Stimulated activated CD4-positive, alpha-beta T cell treated with anti-CD3 and anti-CD28 coated beads, Interleukin-12 subunit alpha, Interleukin-12 subunit beta, amount 100 ng/mL, for 4 hours (primary cell): Measurements from ENCODE around the gene JAKMIP1.
"Not testable (repeated sequence)": the region's sequence is repeated elsewhere in the genome, so short reads cannot be mapped to it uniquely, and the experiment has no call there.

ENCODE experiments used
- DNase-seq: peaks from one replicate; pipeline ENCODE4 v3.0.0-alpha.2; 2020

JAKMIP1 gene

DNA sequence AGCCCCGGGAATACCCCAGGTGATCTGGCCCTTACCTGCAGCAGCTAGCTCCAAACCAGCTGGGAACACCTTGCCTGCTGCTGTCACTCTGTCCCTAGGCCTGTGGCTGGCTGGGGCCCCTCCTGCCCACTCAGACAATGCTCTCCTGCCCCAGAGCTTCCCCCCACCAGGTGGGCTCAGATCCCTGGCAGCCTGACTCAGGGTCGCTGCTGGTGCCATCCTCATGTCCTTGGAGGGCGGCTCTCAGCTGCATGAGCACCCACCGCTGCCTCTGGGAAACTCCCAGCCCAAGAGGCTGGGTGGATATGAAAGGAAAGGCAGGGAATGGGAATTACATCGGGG, 197.9 kb downstream of the JAKMIP1 start:
- DNase-seq, result no peak

DNA sequence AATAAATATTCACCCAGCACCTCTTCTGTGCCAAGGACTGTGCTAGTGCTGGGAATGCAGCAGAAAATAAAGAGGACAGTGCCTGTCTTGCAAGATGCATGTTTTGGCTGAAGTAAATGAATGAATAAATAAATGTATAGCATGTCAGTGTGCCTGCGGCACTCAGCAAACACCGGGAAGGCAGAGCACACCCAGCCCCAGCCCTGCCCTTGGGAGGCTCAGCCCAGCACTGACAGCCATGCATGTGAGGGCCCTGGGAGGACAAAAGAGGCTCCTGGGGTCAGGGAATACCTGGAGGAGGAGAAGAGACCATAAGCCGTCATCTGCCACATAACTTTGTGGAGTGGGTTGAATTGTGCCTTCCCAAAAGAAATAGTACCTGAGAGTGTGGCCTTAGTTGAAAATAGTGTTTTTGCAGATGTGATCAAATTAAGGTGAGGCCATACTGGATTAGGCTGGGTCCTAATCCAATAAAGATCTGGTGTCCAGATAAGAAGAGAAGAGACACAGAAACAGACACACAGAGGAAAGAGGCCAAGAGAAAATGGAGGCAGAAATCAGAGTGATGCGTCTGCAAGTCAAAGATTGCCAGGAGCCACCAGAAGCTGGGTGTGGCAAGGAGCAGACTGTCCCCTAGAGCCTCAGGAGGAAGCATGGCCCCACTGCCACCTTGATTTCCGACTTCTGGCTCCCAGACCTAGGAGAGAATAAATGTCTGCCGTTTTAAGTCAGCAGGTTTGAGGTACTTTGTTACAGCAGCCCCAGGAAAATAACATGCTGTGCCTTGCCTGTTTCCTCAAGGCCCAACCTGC, 198.5 kb downstream of the JAKMIP1 start:
- no peak for DNase-seq

DNA sequence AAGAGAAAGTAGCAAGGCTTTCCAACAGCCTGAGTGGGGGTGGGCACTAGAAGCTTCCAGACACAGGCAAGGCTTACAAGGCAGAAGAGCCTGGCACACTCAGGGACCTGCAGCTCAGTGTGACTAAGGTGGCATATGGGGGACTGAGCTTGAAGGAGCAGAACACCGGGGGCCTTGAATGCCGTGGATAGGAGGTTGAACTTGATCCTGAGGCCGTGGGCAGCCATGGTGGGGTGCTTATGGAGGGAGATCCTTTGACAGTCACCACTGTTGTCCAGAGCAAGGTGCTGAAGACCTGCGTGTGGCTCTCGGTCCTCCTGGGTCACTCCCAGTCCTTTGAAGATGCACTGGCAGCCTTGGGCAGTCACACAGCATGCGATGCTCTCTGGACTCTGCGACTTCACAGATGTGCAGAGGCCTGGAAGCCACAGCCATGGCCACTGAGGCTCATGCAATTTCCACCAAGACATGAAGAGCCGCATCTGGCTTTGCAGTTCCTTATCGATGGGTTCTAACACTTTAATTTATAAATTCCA, 200.5 kb downstream of the JAKMIP1 start:
- no peak for DNase-seq

GRCh38 chr4:5999356-5999755, 201.0 kb downstream of the JAKMIP1 start:
- DNase-seq, result no peak

- DNase-seq, result peak; percentile 15
Observed at GRCh38 chr4:5998333-5998936, 201.9 kb downstream of the JAKMIP1 start.

- DNase-seq, result no peak
Observed at GRCh38 chr4:5996641-5997040, 203.7 kb downstream of the JAKMIP1 start.

GRCh38 chr4:5995901-5996623, 204.3 kb downstream of the JAKMIP1 start:
- DNase-seq, result no peak

- DNase-seq, result no peak
Observed at GRCh38 chr4:5993876-5994811, 206.2 kb downstream of the JAKMIP1 start.

DNA sequence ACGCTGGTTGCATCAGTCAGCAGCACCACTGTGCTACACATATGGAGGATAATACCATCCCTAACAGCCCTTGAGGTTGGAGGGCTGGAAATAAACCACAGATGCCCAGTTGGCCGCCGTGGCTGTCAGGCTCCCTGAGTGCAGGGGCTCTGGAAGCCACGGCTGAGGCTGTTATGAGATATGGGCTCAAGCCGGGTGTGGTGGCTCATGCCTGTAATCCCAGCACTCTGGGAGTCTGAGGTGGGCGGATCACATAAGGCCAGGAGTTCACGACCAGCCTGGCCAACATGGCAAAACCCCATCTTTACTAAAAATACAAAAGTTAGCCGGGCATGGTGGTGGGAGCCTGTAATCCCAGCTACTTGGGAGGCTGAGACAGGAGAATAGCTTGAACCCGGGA, 207.0 kb downstream of the JAKMIP1 start:
- not testable (repeated sequence) for DNase-seq

DNA sequence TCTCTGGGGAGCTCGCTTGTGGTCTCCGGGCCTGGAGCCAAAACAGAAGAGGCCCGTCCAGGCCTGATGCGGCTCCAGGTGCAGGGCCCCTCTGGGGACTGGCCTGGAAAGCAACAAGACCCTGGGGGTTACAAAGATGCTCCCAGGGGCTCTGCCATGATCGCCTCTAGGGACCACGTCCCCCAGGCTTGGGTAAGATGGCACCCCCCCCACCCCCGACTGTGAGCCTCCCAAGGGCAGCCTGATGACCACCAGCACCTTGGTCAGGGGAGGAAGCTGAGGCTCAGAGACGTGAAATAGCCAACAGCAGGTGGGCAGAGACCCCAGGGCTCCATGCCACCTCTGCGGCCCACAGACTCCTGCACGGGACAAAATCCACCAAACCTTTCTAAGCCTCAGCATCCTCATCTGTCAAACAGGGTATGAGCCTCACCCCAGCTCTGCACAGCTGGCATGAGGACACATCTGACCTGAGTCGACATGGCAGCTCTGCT, 207.5 kb downstream of the JAKMIP1 start:
- no peak for DNase-seq

DNA sequence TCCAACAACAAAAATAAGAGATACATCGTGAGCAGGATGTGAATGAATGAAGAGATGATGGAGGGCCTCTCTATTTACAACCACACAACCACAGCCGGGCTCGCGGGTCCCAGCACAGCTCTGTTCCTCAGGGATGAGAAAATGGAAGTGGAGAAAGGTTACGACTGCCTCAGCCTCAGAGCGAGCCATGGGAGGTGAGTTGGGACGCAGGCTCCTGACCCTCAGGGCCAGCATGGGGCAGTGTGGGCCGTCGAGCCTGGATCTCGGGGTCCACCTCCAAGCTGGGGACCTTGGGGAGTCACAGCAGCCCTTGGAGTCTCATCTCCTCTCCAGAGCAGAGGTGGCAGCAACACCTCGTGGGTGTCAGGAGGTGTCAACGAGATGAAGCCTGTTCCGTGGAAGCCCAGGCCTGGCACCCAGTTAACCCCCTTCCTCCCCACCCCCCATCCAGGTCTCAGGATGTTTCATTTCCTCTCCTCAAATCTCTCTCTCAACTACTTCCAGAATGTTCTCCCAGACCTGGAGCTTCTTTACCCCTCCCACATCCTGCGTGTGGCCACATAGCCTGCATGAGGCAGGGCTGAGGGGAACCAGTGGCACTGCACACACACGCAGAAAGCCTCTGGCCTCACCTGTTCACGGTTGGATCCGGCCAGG, 208.1 kb downstream of the JAKMIP1 start:
- no peak for DNase-seq

- no peak for DNase-seq
Observed at GRCh38 chr4:5991405-5991804, 208.9 kb downstream of the JAKMIP1 start.

- DNase-seq, result no peak
Observed at GRCh38 chr4:5990446-5991160, 209.7 kb downstream of the JAKMIP1 start.

DNA sequence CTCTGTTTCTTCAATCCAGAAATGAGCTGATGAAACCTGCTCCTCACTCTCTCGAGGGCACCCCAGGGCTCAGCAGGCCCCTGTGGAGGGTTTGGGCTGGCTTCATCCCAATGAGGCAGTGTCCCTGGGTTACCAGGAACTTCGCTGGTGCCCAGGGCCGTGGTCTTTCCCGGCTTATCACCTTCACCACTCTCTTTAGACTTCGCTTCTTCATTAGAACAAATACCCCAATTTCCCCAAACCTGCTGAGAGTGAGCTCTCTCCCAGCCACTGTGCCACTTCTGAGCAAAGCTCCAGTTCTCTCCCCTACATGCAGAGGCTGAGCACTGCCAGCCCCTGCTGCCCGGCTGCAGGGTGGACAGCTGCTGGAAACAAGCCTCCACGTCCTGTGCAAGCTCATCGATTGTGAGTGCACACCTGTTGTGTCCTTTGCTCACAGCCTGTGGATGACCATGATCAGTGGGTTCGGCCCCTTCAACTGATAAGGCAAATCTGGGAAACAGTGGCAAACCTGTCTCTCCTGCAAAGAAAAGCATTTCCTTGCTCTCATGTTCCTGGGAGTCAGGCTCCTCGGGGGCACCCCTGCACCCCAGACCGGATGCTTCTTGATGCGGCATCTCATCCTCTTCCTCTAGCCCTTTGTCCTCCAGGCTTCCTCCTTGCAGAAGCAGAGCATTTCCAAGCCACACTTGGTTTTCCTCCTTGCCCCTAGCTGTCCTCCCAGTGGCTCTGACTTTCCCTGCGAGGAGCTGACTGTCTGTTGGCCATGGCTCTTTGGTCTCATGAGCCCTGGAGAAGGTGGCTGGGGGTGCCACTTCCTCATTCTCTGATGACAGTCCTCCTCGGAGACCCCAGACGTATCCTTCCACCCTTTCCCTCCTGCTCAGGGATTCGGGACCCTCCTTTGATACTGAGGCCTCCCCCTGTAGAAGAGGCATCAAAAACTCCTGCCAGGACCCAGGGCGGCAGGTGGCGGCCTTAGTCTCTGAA, 210.8 kb downstream of the JAKMIP1 start:
- no peak for DNase-seq

DNA sequence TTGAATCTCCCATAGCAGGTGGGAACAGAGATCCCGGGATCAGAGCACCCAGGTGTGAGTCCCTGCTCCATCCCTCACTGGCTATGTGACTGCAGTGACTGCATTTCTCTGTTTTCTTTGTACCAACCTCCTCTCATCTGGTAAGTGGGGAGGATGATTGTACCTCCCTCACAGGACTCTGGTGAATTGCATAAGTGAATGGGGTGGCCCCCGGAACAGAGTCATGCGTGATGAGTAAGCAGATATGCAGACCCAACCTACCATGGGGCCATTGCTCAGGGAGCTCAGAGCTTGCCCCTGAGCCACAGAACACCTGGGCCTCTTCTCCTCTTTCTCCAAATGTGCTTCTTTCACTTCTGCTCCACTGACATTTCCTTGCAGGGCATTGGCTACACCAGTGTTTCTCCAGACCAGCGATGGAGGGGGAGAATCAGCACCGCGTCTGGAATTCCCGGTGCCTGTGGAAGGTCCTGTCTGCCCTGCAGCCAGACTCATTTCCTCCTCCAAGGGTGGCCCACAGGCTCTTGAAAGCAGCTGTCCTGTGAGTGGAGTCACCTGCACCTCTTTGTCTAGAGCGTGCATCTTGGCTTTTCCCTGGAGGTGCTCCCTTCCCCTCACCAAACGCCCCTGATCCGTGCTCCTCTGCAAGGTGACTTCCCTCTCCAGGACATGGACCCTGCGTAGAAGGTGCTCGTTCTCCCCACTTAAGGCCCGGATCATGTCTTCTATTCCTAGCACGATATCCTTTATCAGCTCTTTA, 212.1 kb downstream of the JAKMIP1 start:
- DNase-seq, result no peak

- DNase-seq, result no peak
Observed at GRCh38 chr4:5984843-5985242, 215.5 kb downstream of the JAKMIP1 start.

GRCh38 chr4:5982156-5982973, 218.0 kb downstream of the JAKMIP1 start:
- DNase-seq, result no peak
